Measurements from ENCODE around the gene INKA2. TPM values are rescaled to one million over a fixed set of nuclear protein-coding genes. Genes with fewer than 3 reads are reported as not detected.

The INKA2 gene
- total RNA-seq, 1 donor from 2014 or later = 4.5 TPM

DNA sequence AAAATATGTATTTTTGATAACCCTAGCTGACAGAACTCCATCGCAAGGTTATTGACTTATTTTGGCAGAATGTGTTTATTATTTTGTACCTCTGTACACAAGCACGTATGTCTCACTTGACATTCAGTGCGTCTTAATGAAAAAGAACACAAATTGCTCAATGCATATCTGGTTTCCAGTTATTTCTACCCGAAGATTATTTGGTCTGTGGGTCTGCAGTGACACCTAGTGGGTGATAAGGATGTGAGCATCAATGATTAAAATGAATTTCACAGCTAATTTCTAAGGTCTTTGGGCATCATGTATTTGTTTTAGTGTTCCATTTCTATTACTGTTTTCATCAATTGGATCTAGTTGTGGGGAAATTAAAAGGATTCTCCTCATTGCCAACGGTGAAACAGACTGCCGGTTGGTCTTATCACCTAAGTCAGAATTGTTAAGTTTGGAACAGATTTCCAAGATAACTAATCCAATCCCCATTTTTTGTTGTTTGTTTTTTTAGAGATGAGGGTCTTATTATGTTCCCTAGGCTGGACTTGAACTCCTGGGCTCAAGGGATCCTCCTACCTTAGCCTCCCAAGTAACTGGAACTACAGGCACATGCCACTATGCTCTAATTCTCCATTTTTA, 30.4 kb upstream of the INKA2 start:
- FAIRE-seq (no peak), DNase-seq (ENCODE audit: low read depth) (peak; percentile 75)
- TF ChIP-seq, protein P1, sequence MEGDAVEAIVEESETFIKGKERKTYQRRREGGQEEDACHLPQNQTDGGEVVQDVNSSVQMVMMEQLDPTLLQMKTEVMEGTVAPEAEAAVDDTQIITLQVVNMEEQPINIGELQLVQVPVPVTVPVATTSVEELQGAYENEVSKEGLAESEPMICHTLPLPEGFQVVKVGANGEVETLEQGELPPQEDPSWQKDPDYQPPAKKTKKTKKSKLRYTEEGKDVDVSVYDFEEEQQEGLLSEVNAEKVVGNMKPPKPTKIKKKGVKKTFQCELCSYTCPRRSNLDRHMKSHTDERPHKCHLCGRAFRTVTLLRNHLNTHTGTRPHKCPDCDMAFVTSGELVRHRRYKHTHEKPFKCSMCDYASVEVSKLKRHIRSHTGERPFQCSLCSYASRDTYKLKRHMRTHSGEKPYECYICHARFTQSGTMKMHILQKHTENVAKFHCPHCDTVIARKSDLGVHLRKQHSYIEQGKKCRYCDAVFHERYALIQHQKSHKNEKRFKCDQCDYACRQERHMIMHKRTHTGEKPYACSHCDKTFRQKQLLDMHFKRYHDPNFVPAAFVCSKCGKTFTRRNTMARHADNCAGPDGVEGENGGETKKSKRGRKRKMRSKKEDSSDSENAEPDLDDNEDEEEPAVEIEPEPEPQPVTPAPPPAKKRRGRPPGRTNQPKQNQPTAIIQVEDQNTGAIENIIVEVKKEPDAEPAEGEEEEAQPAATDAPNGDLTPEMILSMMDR (IDR thresholded peaks at IDR 0.05; ENCODE audit: insufficient read depth, low read length, severe bottlenecking) = peak; percentile 55
- H3K36me3 ChIP-seq (ENCODE audit: control insufficient read depth, insufficient read depth, low read length) = peaks cover 2% of the 10 kb centered on the region
- no peaks in the 10 kb centered on the region for H3K27me3 ChIP-seq (ENCODE audit: control insufficient read depth, insufficient read depth, low read length)
- no peak overlapping the region for H3K4me3 ChIP-seq (ENCODE audit: low read depth, low read length)

GRCh38 chr1:111768625-111769024, 29.4 kb upstream of the INKA2 start:
- TF ChIP-seq, protein P1 (IDR thresholded peaks at IDR 0.05; ENCODE audit: insufficient read depth, low read length, severe bottlenecking) = no peak
- no peaks in the 10 kb centered on the region for H3K27me3 ChIP-seq (ENCODE audit: control insufficient read depth, insufficient read depth, low read length)
- FAIRE-seq = no peak
- H3K36me3 ChIP-seq (ENCODE audit: control insufficient read depth, insufficient read depth, low read length) = peaks cover 2% of the 10 kb centered on the region
- no peak for DNase-seq (ENCODE audit: low read depth)
- no peak overlapping the region for H3K4me3 ChIP-seq (ENCODE audit: low read depth, low read length)

GRCh38 chr1:111768023-111768422, 28.8 kb upstream of the INKA2 start:
- FAIRE-seq (no peak), DNase-seq (ENCODE audit: low read depth) (no peak)
- Histone ChIP-seq H3K4me3 (ENCODE audit: low read depth, low read length) (no peak overlapping the region), H3K27me3 (ENCODE audit: control insufficient read depth, insufficient read depth, low read length) (no peaks in the 10 kb centered on the region), H3K36me3 (ENCODE audit: control insufficient read depth, insufficient read depth, low read length) (peaks cover 3% of the 10 kb centered on the region)
- TF ChIP-seq, protein P1 (IDR thresholded peaks at IDR 0.05; ENCODE audit: insufficient read depth, low read length, severe bottlenecking) = no peak

- no peaks in the 10 kb centered on the region for H3K27me3 ChIP-seq (ENCODE audit: control insufficient read depth, insufficient read depth, low read length)
- H3K36me3 ChIP-seq (ENCODE audit: control insufficient read depth, insufficient read depth, low read length) = peaks cover 9% of the 10 kb centered on the region
- DNase-seq (ENCODE audit: low read depth) (no peak), FAIRE-seq (no peak)
- H3K4me3 ChIP-seq (ENCODE audit: low read depth, low read length) = no peak overlapping the region
- TF ChIP-seq, protein P1 (IDR thresholded peaks at IDR 0.05; ENCODE audit: insufficient read depth, low read length, severe bottlenecking) = no peak
Measured at GRCh38 chr1:111762332-111762731, 23.1 kb upstream of the INKA2 start.

- no peak for FAIRE-seq
- no peak for DNase-seq (ENCODE audit: low read depth)
- Histone ChIP-seq H3K4me3 (ENCODE audit: low read depth, low read length) (no peak overlapping the region), H3K27me3 (ENCODE audit: control insufficient read depth, insufficient read depth, low read length) (no peaks in the 10 kb centered on the region), H3K36me3 (ENCODE audit: control insufficient read depth, insufficient read depth, low read length) (peaks cover 11% of the 10 kb centered on the region)
- TF ChIP-seq, protein P1 (IDR thresholded peaks at IDR 0.05; ENCODE audit: insufficient read depth, low read length, severe bottlenecking) = no peak
Measured at GRCh38 chr1:111761717-111762116, 22.5 kb upstream of the INKA2 start.

DNA sequence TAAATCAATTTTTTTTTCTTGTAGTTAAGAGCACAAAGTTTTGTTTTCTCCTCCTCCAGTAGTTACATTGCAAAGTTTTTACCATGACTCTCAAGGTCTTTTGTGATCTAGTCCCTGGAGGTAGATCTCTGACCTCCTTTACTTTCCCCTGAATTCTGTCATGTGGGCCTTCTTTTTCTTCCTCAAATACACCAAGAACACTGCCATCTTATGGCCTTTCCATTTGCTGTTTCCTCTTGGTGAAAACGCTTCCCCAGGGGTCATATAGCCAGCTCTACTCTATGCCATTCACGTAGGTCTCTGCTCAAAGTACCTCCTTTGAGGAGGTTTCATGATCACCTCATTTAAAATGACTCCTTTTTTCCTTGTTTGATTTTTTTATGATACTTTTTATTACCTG, 19.2 kb upstream of the INKA2 start:
- Histone ChIP-seq H3K4me3 (ENCODE audit: low read depth, low read length) (no peak overlapping the region), H3K27me3 (ENCODE audit: control insufficient read depth, insufficient read depth, low read length) (no peaks in the 10 kb centered on the region), H3K36me3 (ENCODE audit: control insufficient read depth, insufficient read depth, low read length) (peaks cover 10% of the 10 kb centered on the region)
- no peak for FAIRE-seq
- TF ChIP-seq, protein P1 (IDR thresholded peaks at IDR 0.05; ENCODE audit: insufficient read depth, low read length, severe bottlenecking) = no peak
- DNase-seq (ENCODE audit: low read depth) = peak; percentile 15
